ENCODE measurements around the gene GRAP2.

The GRAP2 gene

GRCh38 chr22:40015358-40015976 lies 114.6 kb downstream of the GRAP2 start:
- H3K27me3 ChIP-seq (ENCODE audit: insufficient read depth, insufficient read length), result no peaks in the 10 kb centered on the region
- no peak for TF ChIP-seq SUZ12 (IDR thresholded peaks at IDR 0.05; ENCODE audit: extremely low read depth, insufficient read depth, insufficient read length)
- TF ChIP-seq ZNF274 (IDR thresholded peaks at IDR 0.05; ENCODE audit: low read depth, low read length), result no peak
- TF ChIP-seq YY1 (IDR thresholded peaks at IDR 0.05; ENCODE audit: insufficient read depth, insufficient read length), result no peak
- no peak overlapping the region for H3K9ac ChIP-seq (ENCODE audit: insufficient read length, low read depth)
- no peak for DNase-seq (ENCODE audit: low read depth, low spot score)
- H3K36me3 ChIP-seq (ENCODE audit: insufficient read depth, insufficient read length, low read length), result peaks cover 8% of the 10 kb centered on the region
- no peaks in the 10 kb centered on the region for H3K9me3 ChIP-seq (ENCODE audit: insufficient read depth, low read length)
- H3K4me1 ChIP-seq (ENCODE audit: insufficient read depth, insufficient read length), result peaks cover 2% of the 10 kb centered on the region
- no peak overlapping the region for H3K4me3 ChIP-seq (ENCODE audit: insufficient read length, low read depth)

- no peaks in the 10 kb centered on the region for H3K9me3 ChIP-seq (ENCODE audit: insufficient read depth, low read length)
- DNase-seq (ENCODE audit: low read depth, low spot score), result no peak
- TF ChIP-seq ZNF274 (IDR thresholded peaks at IDR 0.05; ENCODE audit: low read depth, low read length) (no peak), SUZ12 (IDR thresholded peaks at IDR 0.05; ENCODE audit: extremely low read depth, insufficient read depth, insufficient read length) (no peak), YY1 (IDR thresholded peaks at IDR 0.05; ENCODE audit: insufficient read depth, insufficient read length) (no peak)
Measured at GRCh38 chr22:40018051-40018450, 117.2 kb downstream of the GRAP2 start.

GRCh38 chr22:40019100-40019499 lies 118.2 kb downstream of the GRAP2 start:
- no peak overlapping the region for H3K9ac ChIP-seq (ENCODE audit: insufficient read length, low read depth)
- TF ChIP-seq SUZ12 (IDR thresholded peaks at IDR 0.05; ENCODE audit: extremely low read depth, insufficient read depth, insufficient read length), result no peak
- TF ChIP-seq ZNF274 (IDR thresholded peaks at IDR 0.05; ENCODE audit: low read depth, low read length), result no peak
- TF ChIP-seq YY1 (IDR thresholded peaks at IDR 0.05; ENCODE audit: insufficient read depth, insufficient read length), result no peak
- H3K9me3 ChIP-seq (ENCODE audit: insufficient read depth, low read length), result no peaks in the 10 kb centered on the region
- H3K27me3 ChIP-seq (ENCODE audit: insufficient read depth, insufficient read length), result no peaks in the 10 kb centered on the region
- no peak overlapping the region for H3K4me3 ChIP-seq (ENCODE audit: insufficient read length, low read depth)
- peaks cover 8% of the 10 kb centered on the region for H3K36me3 ChIP-seq (ENCODE audit: insufficient read depth, insufficient read length, low read length)
- no peak for DNase-seq (ENCODE audit: low read depth, low spot score)
- H3K4me1 ChIP-seq (ENCODE audit: insufficient read depth, insufficient read length), result no peaks in the 10 kb centered on the region

More at GRCh38 chr22:40018051-40018450, 117.2 kb downstream of the GRAP2 start:
- H3K27me3 ChIP-seq (ENCODE audit: insufficient read depth, insufficient read length), result no peaks in the 10 kb centered on the region
- no peak overlapping the region for H3K9ac ChIP-seq (ENCODE audit: insufficient read length, low read depth)
- no peaks in the 10 kb centered on the region for H3K4me1 ChIP-seq (ENCODE audit: insufficient read depth, insufficient read length)
- no peak overlapping the region for H3K4me3 ChIP-seq (ENCODE audit: insufficient read length, low read depth)
- peaks cover 8% of the 10 kb centered on the region for H3K36me3 ChIP-seq (ENCODE audit: insufficient read depth, insufficient read length, low read length)

- TF ChIP-seq ZNF274 (IDR thresholded peaks at IDR 0.05; ENCODE audit: low read depth, low read length), result no peak
- TF ChIP-seq SUZ12 (IDR thresholded peaks at IDR 0.05; ENCODE audit: extremely low read depth, insufficient read depth, insufficient read length), result no peak
- no peak for TF ChIP-seq YY1 (IDR thresholded peaks at IDR 0.05; ENCODE audit: insufficient read depth, insufficient read length)
- Histone ChIP-seq H3K36me3 (ENCODE audit: insufficient read depth, insufficient read length, low read length) (peaks cover 8% of the 10 kb centered on the region), H3K4me3 (ENCODE audit: insufficient read length, low read depth) (no peak overlapping the region), H3K9ac (ENCODE audit: insufficient read length, low read depth) (no peak overlapping the region), H3K27me3 (ENCODE audit: insufficient read depth, insufficient read length) (no peaks in the 10 kb centered on the region), H3K4me1 (ENCODE audit: insufficient read depth, insufficient read length) (no peaks in the 10 kb centered on the region), H3K9me3 (ENCODE audit: insufficient read depth, low read length) (no peaks in the 10 kb centered on the region)
- DNase-seq (ENCODE audit: low read depth, low spot score), result no peak
Measured at GRCh38 chr22:40020956-40021355, 120.1 kb downstream of the GRAP2 start.

- H3K9me3 ChIP-seq (ENCODE audit: insufficient read depth, low read length), result no peaks in the 10 kb centered on the region
- H3K4me3 ChIP-seq (ENCODE audit: insufficient read length, low read depth), result no peak overlapping the region
- no peak overlapping the region for H3K9ac ChIP-seq (ENCODE audit: insufficient read length, low read depth)
- H3K27me3 ChIP-seq (ENCODE audit: insufficient read depth, insufficient read length), result no peaks in the 10 kb centered on the region
- no peaks in the 10 kb centered on the region for H3K4me1 ChIP-seq (ENCODE audit: insufficient read depth, insufficient read length)
- peaks cover 8% of the 10 kb centered on the region for H3K36me3 ChIP-seq (ENCODE audit: insufficient read depth, insufficient read length, low read length)
- no peak for DNase-seq (ENCODE audit: low read depth, low spot score)
- TF ChIP-seq ZNF274 (IDR thresholded peaks at IDR 0.05; ENCODE audit: low read depth, low read length) (no peak), YY1 (IDR thresholded peaks at IDR 0.05; ENCODE audit: insufficient read depth, insufficient read length) (no peak), SUZ12 (IDR thresholded peaks at IDR 0.05; ENCODE audit: extremely low read depth, insufficient read depth, insufficient read length) (no peak)
Measured at GRCh38 chr22:40021401-40022000, 120.6 kb downstream of the GRAP2 start.

- peaks cover 8% of the 10 kb centered on the region for H3K36me3 ChIP-seq (ENCODE audit: insufficient read depth, insufficient read length, low read length)
Measured at GRCh38 chr22:40022536-40023240, 121.8 kb downstream of the GRAP2 start.

More at GRCh38 chr22:40022536-40023240, 121.8 kb downstream of the GRAP2 start:
- Histone ChIP-seq H3K9ac (ENCODE audit: insufficient read length, low read depth) (no peak overlapping the region), H3K4me3 (ENCODE audit: insufficient read length, low read depth) (no peak overlapping the region), H3K4me1 (ENCODE audit: insufficient read depth, insufficient read length) (no peaks in the 10 kb centered on the region), H3K9me3 (ENCODE audit: insufficient read depth, low read length) (no peaks in the 10 kb centered on the region), H3K27me3 (ENCODE audit: insufficient read depth, insufficient read length) (no peaks in the 10 kb centered on the region)
- DNase-seq (ENCODE audit: low read depth, low spot score), result no peak
- TF ChIP-seq SUZ12 (IDR thresholded peaks at IDR 0.05; ENCODE audit: extremely low read depth, insufficient read depth, insufficient read length) (no peak), ZNF274 (IDR thresholded peaks at IDR 0.05; ENCODE audit: low read depth, low read length) (no peak), YY1 (IDR thresholded peaks at IDR 0.05; ENCODE audit: insufficient read depth, insufficient read length) (no peak)
